ENCODE results near the gene RAB40C.

Gene RAB40C

DNA sequence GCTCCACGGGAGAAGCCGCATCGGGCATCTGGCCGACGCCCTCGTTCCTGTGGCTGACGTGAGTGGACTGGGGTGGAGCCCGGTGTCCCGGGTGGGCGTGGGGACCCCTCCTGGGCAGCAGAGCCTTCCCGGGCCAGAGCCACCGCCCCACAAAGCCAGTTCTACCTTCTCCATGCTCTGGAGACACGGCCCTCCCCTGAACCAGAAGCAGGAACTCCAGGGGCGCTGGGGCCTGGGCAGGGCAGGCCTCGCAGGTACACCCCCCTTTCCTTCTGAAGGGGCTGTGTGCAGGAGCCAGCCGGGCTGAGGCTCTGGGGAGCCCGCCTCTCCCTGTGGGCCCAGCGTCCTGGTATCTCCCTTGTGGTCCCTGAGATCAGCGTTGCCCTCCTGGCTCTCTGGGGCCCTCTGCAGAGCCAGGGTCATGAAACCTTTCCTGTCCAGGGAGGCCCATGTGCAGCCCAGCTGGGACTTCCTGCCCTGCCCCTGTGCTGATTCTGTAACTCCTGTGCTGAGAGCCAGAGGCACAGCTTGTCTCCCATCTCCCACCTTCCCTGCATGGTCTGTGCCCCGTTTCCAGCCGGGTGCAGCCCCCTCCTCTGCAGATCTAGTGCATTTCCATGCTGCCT is 13.6 kb upstream of the RAB40C start:
- no peak overlapping the region for H3K27ac Mint-ChIP-seq
- no peak overlapping the region for H3K4me3 Mint-ChIP-seq
- H3K4me1 Mint-ChIP-seq (ENCODE audit: low read depth), result peaks cover 7% of the 10 kb centered on the region
- no peaks in the 10 kb centered on the region for H3K27me3 Mint-ChIP-seq (ENCODE audit: low read depth)
- no peaks in the 10 kb centered on the region for H3K9me3 Mint-ChIP-seq
- H3K36me3 Mint-ChIP-seq (ENCODE audit: low read depth), result no peaks in the 10 kb centered on the region
- DNase-seq (ENCODE audit: low spot score), result no peak

DNA sequence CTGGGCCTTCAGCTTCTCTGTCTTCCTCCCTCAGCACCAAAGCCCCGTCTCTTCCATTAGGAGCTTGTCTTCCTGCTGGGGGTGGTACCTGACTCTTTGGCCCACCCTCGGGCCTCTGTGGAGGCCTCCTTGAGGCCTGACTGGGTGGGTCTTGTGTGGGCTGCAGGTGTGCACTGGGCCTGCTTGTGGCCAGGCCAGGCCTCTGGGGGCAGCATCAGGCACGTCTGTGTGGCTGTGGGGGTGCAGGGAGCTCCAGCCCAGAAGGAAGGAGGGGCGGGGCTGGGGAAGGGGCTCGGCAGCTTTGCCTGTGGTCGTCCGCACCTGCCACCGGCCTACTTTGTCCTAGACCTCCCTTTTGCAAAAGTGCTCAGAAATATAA is 13.1 kb upstream of the RAB40C start:
- Mint-ChIP-seq H3K27me3 (ENCODE audit: low read depth) (no peaks in the 10 kb centered on the region), H3K27ac (no peak overlapping the region), H3K4me1 (ENCODE audit: low read depth) (peaks cover 2% of the 10 kb centered on the region), H3K4me3 (no peak overlapping the region), H3K9me3 (no peaks in the 10 kb centered on the region), H3K36me3 (ENCODE audit: low read depth) (no peaks in the 10 kb centered on the region)
- DNase-seq (ENCODE audit: low spot score), result no peak

DNA sequence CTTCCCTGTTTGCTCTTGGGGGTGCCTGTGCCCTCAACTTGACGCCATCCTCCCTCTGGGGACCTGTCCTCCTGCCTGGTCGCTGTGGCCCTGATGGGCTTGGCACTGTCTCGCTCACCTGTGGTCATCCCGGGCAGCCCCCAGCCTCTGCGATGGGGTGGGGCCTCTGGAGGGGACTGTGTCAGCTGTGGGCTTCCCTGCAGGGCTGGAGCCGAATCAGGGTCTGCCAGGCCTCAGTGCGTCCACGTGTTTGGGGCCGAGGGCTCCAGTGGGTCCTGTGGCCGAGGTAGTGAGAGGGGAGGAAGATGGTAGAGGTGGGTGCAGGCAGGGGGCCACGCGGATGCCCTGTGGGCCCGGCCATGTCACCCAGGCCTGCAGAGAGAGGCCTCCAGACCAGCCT is 12.1 kb upstream of the RAB40C start:
- Mint-ChIP-seq H3K27me3 (ENCODE audit: low read depth) (no peaks in the 10 kb centered on the region), H3K27ac (no peak overlapping the region), H3K9me3 (no peaks in the 10 kb centered on the region), H3K4me1 (ENCODE audit: low read depth) (no peaks in the 10 kb centered on the region), H3K4me3 (no peak overlapping the region), H3K36me3 (ENCODE audit: low read depth) (no peaks in the 10 kb centered on the region)
- DNase-seq (ENCODE audit: low spot score), result no peak

DNA sequence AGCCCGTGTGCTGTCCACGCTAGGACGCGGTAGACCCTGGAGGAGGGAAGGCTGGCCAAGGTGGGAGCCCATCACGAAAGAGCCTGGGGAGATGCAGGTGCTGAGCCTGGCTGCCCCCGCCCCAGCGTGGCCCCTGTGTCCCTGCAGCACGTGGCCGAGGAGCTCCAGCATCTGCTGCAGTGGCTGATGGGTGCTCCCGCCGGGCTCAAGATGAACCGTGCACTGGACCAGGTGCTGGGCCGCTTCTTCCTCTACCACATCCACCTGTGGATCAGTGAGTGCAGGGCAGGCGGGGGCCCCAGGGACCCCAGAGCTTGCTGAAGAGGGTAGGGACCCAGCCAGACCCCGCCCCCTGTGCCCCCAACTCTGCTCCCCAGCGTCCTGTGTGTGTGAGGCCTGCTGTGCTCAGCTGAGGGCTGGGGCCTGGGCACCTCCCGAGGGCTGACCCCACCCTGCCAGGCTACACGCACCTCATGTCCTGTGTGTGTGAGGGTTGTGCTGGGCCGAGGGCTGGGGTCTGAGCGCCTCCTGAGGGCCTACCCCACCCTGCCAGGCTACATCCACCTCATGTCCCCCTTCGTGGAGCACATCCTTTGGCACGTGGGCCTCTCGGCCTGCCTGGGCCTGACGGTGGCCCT is 11.5 kb upstream of the RAB40C start:
- Mint-ChIP-seq H3K9me3 (no peaks in the 10 kb centered on the region), H3K4me1 (ENCODE audit: low read depth) (no peaks in the 10 kb centered on the region), H3K36me3 (ENCODE audit: low read depth) (no peaks in the 10 kb centered on the region), H3K27me3 (ENCODE audit: low read depth) (no peaks in the 10 kb centered on the region), H3K27ac (no peak overlapping the region), H3K4me3 (no peak overlapping the region)
- DNase-seq (ENCODE audit: low spot score), result no peak

DNA sequence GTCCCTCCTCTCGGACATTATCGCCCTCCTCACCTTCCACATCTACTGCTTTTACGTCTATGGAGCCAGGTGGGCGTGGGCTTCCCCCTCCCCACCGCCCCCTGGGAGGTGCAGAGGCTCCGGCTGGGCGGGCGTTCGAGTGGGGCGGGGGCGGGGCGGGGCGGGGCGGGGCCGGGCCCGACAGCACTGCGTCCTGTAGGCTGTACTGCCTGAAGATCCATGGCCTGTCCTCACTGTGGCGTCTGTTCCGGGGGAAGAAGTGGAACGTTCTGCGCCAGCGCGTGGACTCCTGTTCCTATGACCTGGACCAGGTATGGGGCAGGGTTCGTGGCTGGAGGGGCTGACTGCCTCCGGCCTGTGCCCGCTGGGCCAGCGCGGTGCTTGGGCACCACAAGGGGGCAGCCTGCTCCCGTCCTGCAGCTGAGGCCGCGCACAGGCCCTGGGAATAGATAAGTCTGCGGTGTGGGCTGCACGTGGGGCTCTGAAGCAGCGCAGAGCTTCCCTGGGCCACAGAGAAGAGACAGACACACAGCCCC is 10.9 kb upstream of the RAB40C start:
- Mint-ChIP-seq H3K9me3 (no peaks in the 10 kb centered on the region), H3K4me1 (ENCODE audit: low read depth) (no peaks in the 10 kb centered on the region), H3K4me3 (no peak overlapping the region), H3K27me3 (ENCODE audit: low read depth) (no peaks in the 10 kb centered on the region), H3K27ac (no peak overlapping the region), H3K36me3 (ENCODE audit: low read depth) (no peaks in the 10 kb centered on the region)
- peak; percentile 52 for DNase-seq (ENCODE audit: low spot score)

DNA sequence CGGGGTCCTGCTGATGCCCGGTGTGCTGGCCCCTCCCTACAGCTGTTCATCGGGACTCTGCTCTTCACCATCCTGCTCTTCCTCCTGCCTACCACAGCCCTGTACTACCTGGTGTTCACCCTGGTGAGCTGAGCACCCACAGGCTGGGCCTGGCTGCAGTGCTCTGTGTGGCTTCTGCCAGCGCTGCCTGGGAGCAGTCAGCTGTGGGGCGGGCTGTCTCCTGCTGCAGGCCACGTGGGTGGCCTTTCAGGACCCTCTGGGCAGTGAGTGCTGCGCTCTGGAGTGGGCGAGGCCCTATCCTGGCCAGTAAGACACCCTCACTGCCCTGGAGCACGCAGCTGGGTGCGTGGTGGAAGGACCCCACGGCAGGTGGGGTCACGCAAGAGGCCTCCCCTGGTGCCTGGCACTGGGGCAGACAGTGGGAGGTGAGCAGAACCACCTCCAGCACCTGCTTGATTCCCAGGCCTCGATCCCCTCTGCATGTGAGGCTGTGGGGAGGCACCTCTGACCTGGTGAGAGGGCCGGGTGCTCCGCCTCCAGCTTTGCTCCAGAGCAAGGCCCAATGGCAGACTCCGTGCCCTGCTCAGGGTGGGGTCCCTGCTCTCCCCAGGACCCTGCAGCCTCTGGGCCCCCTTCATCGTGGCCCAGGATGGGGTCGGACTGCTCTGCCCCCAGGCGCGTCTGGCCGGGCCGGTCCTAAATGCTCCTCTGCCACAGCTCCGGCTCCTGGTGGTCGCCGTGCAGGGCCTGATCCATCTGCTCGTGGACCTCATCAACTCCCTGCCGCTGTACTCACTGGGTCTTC is 9.5 kb upstream of the RAB40C start:
- Mint-ChIP-seq H3K9me3 (no peaks in the 10 kb centered on the region), H3K27me3 (ENCODE audit: low read depth) (no peaks in the 10 kb centered on the region), H3K4me1 (ENCODE audit: low read depth) (no peaks in the 10 kb centered on the region), H3K4me3 (no peak overlapping the region), H3K27ac (no peak overlapping the region), H3K36me3 (ENCODE audit: low read depth) (no peaks in the 10 kb centered on the region)
- no peak for DNase-seq (ENCODE audit: low spot score)

DNA sequence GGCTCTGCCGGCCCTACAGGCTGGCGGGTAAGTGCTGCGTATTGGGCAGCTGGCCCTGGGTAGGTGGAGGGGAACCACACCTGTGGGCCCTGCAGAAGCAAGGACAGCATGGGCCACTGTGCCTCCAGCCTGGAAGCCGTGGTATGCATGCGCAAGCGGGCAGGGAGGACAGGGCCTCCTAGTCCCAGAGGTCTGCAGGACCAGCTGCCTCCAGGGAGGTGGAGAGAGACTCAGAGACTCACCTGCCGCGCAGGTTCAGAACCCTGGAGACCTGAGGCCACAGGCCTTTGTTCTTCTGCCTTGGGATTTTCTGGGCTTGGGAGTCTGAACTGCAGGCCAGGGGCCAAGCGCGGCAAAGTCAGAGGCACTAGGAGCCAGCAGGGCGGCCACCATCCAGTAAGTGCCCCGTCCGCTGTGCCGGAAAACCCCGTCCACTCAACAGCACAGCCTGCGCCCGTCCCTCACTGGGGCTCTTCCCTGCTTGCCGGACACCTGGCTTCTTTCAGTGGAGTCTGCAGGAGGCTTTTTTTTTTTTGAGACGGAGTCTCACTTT is 8.8 kb upstream of the RAB40C start:
- Mint-ChIP-seq H3K4me1 (ENCODE audit: low read depth) (no peaks in the 10 kb centered on the region), H3K36me3 (ENCODE audit: low read depth) (no peaks in the 10 kb centered on the region), H3K9me3 (no peaks in the 10 kb centered on the region), H3K27ac (no peak overlapping the region), H3K27me3 (ENCODE audit: low read depth) (no peaks in the 10 kb centered on the region), H3K4me3 (no peak overlapping the region)
- no peak for DNase-seq (ENCODE audit: low spot score)

DNA sequence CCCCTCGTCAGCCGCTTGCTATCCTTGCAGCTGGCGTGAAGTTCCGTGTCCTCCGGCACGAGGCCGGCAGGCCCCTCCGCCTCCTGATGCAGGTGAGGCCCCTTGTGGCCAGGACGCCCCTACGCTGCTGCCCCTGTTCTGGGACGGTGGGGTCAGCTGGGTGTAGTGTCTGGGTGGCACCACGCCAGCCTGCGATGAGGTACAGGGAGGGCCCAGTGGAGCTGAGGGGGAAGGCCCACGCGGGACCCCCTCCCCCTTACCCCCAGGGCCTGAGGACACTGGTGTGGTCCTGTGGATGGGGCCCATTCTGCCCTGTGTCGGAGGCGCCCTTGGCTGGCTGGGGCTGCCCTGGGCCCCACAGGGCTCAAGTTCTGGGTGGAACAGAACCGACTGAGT is 7.7 kb upstream of the RAB40C start:
- no peaks in the 10 kb centered on the region for H3K9me3 Mint-ChIP-seq

DNA sequence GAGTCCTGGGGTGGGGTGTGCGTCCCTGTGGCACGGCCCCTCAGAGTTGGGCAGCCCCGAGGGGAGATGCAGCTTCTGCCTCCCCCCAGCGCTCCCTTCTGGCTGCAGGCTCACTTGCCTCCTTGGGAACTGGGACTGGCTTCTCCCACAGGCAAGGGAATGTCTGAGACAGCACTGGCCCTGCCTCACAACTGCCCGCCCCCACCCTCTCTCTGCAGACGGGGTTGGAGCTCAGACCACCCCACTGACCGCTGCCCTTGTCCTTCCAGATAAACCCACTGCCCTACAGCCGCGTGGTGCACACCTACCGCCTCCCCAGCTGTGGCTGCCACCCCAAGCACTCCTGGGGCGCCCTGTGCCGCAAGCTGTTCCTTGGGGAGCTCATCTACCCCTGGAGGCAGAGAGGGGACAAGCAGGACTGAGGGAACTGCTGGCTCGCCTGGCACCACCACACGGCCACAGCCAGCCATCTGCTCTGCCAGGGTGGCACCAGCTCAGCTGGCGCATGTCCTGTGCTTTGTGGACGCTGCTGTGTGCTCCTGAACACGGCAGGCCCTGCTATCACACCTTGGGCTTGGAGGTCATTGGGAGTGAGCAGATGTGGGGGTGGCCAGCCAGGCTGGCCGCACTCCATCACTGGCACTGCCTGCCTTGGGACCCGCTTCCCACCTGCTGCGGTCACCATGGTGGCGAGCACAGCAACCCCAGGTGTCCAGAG is 7.1 kb upstream of the RAB40C start:
- Mint-ChIP-seq H3K9me3 (no peaks in the 10 kb centered on the region), H3K27me3 (ENCODE audit: low read depth) (no peaks in the 10 kb centered on the region), H3K4me3 (no peak overlapping the region), H3K4me1 (ENCODE audit: low read depth) (peaks cover 5% of the 10 kb centered on the region), H3K36me3 (ENCODE audit: low read depth) (peaks cover 2% of the 10 kb centered on the region), H3K27ac (no peak overlapping the region)
- DNase-seq (ENCODE audit: low spot score), result no peak

More for the DNA sequence above, 7.7 kb upstream of the RAB40C start:
- Mint-ChIP-seq H3K4me1 (ENCODE audit: low read depth) (peaks cover 1% of the 10 kb centered on the region), H3K36me3 (ENCODE audit: low read depth) (no peaks in the 10 kb centered on the region), H3K27ac (no peak overlapping the region), H3K27me3 (ENCODE audit: low read depth) (no peaks in the 10 kb centered on the region), H3K4me3 (no peak overlapping the region)
- DNase-seq (ENCODE audit: low spot score), result no peak

DNA sequence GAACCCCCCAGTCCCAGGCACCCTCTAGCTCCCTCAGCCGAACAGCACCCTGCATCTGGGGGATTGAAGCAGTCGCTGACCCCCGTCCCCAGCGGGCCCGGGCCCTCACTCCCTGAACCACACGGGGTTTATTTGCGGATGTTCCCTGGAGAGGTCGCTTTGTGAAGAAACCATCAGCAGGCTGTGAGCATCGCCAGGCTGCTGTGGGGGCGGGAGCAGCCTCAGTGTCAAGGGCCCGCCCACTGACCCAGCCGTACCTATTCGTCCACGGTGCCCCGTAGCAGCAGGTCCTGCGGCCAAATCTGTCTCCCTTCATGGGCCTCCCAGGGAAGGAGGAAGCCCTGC is 6.4 kb upstream of the RAB40C start:
- no peak overlapping the region for H3K27ac Mint-ChIP-seq
- H3K9me3 Mint-ChIP-seq, result no peaks in the 10 kb centered on the region
- no peaks in the 10 kb centered on the region for H3K27me3 Mint-ChIP-seq (ENCODE audit: low read depth)
- DNase-seq (ENCODE audit: low spot score), result no peak
- peaks cover 2% of the 10 kb centered on the region for H3K36me3 Mint-ChIP-seq (ENCODE audit: low read depth)
- H3K4me3 Mint-ChIP-seq, result no peak overlapping the region
- H3K4me1 Mint-ChIP-seq (ENCODE audit: low read depth), result peaks cover 10% of the 10 kb centered on the region

DNA sequence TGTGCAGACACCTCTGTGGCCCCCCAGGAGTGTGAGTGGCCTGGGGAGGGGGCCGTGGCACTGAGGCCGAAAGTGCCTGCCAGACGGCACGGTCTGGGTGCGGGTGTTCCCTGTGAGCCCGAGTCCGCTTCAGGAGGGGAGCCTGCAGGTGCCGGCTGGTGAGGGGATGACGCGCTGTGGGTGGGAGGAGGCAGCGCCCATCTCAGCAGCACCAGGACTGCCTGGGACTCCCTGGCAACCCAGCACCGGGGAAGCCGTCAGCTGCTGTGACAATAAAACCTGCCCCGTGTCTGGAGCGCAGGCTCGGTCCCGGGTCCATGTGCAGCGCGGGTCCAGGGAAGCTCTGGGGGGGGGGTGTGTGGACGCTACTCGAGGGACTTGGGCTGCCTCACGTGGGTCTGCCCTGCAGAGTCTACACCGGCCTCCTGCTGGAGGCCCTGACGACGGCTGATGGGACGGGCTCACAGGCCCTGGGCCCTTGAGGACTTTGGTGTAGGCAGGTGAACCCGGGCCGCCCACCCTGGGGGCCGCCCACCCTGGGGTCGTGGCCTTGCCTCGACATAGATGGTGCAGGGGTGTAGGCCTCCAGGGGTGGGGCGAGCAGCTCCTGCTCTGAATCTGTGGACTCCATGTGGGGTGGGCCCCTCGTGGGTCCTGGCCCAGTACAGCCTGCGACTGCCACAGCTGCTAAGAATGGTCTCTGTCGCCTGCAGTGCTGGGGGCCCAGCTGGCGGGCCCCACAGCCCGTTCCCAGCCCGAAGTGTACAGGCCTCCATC is 5.9 kb upstream of the RAB40C start:
- Mint-ChIP-seq H3K27ac (no peak overlapping the region), H3K36me3 (ENCODE audit: low read depth) (peaks cover 2% of the 10 kb centered on the region), H3K27me3 (ENCODE audit: low read depth) (no peaks in the 10 kb centered on the region), H3K9me3 (no peaks in the 10 kb centered on the region), H3K4me1 (ENCODE audit: low read depth) (peaks cover 11% of the 10 kb centered on the region), H3K4me3 (no peak overlapping the region)
- DNase-seq (ENCODE audit: low spot score), result no peak

DNA sequence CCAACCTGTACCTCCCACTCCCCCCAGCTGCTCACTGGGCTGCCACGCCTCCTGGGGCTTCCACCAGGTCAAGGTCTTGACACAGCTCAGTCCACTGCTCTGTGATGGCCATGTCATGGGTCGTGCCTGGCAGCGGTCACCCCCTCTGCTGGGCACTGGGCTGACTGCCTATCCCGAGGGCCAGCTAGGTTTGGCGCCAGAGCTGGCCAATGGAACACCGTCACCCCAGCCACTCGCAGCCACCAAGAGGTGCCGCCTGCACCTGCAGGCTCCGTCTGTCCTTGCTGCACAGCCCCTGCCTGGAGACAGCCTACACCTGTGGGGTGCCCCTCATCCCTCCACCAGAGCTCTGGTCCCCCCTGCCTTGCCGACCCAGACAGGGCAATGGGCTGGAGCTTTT is 4.5 kb upstream of the RAB40C start:
- peaks cover 11% of the 10 kb centered on the region for H3K4me1 Mint-ChIP-seq (ENCODE audit: low read depth)
- H3K27ac Mint-ChIP-seq, result no peak overlapping the region
- peaks cover 2% of the 10 kb centered on the region for H3K36me3 Mint-ChIP-seq (ENCODE audit: low read depth)
- no peaks in the 10 kb centered on the region for H3K9me3 Mint-ChIP-seq
- peaks cover 2% of the 10 kb centered on the region for H3K27me3 Mint-ChIP-seq (ENCODE audit: low read depth)
- DNase-seq (ENCODE audit: low spot score), result no peak
- H3K4me3 Mint-ChIP-seq, result no peak overlapping the region

DNA sequence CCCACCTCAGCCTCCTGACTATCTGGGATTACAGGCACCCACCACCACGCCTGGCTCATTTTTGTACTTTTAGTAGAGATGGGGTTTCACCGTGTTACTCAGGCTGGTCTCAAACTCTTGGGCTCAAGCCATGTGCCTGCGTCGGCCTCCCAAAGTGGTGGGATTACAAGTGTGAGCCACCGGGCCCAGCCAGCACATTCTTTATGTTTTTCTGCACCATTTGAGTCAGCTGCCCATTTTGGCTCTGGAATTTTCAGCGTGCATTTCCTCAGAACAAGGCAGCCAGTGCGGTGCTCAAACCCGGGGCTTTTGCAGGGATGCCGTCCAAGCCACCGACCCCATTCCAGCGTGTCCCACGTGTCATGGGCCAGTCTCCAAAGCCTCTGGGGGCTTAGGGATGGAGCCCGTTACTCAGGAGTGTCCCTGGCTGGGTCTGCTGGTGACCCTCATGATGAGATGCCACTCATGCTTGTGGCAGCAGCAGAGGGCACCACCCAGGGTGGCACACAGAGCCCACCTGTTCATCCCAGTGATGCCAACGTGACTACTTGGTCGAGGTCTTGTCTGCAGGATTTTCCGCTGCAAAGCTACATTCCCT is 3.7 kb upstream of the RAB40C start:
- Mint-ChIP-seq H3K4me3 (no peak overlapping the region), H3K36me3 (ENCODE audit: low read depth) (peaks cover 2% of the 10 kb centered on the region)

More for the DNA sequence above, 3.7 kb upstream of the RAB40C start:
- Mint-ChIP-seq H3K27me3 (ENCODE audit: low read depth) (peaks cover 2% of the 10 kb centered on the region), H3K4me1 (ENCODE audit: low read depth) (peaks cover 17% of the 10 kb centered on the region), H3K9me3 (no peaks in the 10 kb centered on the region), H3K27ac (peak overlapping the region; percentile 15)
- no peak for DNase-seq (ENCODE audit: low spot score)
